A549 (cell line): ENCODE measurements around the gene LIPN.

ENCODE experiments used
- CEBPB ChIP-seq, 2 experiments: fragments of >200 bp in 1 of 2; sonication (Bioruptor Twin) in 1 of 2; formaldehyde crosslinking in 1 of 2; IDR thresholded peaks; 2 replicates each; pipeline ENCODE4 v1.6.1; 2012 to 2016
- EP300 ChIP-seq, 2 experiments: fragments of >200 bp; sonication (Bioruptor Twin); formaldehyde crosslinking; IDR thresholded peaks; 2 replicates in 1 of 2; 3 replicates in 1 of 2; pipeline ENCODE4 v1.6.1; 2016 to 2017
- JUN ChIP-seq, 2 experiments: fragments of >200 bp; sonication (Bioruptor Twin); formaldehyde crosslinking; IDR thresholded peaks; 2 replicates in 1 of 2; 3 replicates in 1 of 2; pipeline ENCODE4 v1.6.1; 2016 to 2017
- MAX ChIP-seq: IDR thresholded peaks from 2 replicates; pipeline ENCODE4 v1.6.1; 2012
- POLR2A ChIP-seq: IDR thresholded peaks from 2 replicates; pipeline ENCODE4 v1.6.1; 2012; ENCODE audit warnings: mild to moderate bottlenecking, low read length
- RCOR1 ChIP-seq: fragments of 150-350 bp; IDR thresholded peaks from 2 replicates; pipeline ENCODE4 v1.6.1; 2014; ENCODE audit warnings: antibody characterized with exemption, low read length, low read depth
- REST ChIP-seq: fragments of 200-600 bp; sonication (generic); IDR thresholded peaks from 2 replicates; pipeline ENCODE4 v1.6.1; 2016; ENCODE audit warnings: antibody characterized with exemption, mild to moderate bottlenecking, moderate library complexity
- RFX5 ChIP-seq: fragments of 450-650 bp; IDR thresholded peaks from 2 replicates; pipeline ENCODE4 v1.7.1; 2014; ENCODE audit warnings: antibody characterized with exemption, mild to moderate bottlenecking, moderate library complexity
- SREBF2 ChIP-seq: fragments of 450-650 bp; IDR thresholded peaks from 2 replicates; pipeline ENCODE4 v1.6.1; 2014; ENCODE audit warnings: mild to moderate bottlenecking, moderate library complexity
- TF ChIP-seq, protein P1 (sequence below): fragments of >200 bp; sonication (Bioruptor Twin); formaldehyde crosslinking; IDR thresholded peaks from 3 replicates; pipeline ENCODE4 v1.5.1; 2016
- TF ChIP-seq, protein P2 (sequence below): fragments of 450-650 bp; IDR thresholded peaks from 2 replicates; pipeline ENCODE4 v1.6.1; 2014; ENCODE audit warnings: antibody characterized with exemption

- TF ChIP-seq, protein P1, sequence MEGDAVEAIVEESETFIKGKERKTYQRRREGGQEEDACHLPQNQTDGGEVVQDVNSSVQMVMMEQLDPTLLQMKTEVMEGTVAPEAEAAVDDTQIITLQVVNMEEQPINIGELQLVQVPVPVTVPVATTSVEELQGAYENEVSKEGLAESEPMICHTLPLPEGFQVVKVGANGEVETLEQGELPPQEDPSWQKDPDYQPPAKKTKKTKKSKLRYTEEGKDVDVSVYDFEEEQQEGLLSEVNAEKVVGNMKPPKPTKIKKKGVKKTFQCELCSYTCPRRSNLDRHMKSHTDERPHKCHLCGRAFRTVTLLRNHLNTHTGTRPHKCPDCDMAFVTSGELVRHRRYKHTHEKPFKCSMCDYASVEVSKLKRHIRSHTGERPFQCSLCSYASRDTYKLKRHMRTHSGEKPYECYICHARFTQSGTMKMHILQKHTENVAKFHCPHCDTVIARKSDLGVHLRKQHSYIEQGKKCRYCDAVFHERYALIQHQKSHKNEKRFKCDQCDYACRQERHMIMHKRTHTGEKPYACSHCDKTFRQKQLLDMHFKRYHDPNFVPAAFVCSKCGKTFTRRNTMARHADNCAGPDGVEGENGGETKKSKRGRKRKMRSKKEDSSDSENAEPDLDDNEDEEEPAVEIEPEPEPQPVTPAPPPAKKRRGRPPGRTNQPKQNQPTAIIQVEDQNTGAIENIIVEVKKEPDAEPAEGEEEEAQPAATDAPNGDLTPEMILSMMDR, result no peak
- TF ChIP-seq POLR2A (no peak), RCOR1 (no peak), JUN (IDR thresholded peaks at IDR 0.05) (no peak), CEBPB (IDR thresholded peaks at IDR 0.05) (no peak), MAX (no peak), REST (no peak), RFX5 (no peak), SREBF2 (no peak), EP300 (IDR thresholded peaks at IDR 0.05) (no peak)
- TF ChIP-seq, protein P2, sequence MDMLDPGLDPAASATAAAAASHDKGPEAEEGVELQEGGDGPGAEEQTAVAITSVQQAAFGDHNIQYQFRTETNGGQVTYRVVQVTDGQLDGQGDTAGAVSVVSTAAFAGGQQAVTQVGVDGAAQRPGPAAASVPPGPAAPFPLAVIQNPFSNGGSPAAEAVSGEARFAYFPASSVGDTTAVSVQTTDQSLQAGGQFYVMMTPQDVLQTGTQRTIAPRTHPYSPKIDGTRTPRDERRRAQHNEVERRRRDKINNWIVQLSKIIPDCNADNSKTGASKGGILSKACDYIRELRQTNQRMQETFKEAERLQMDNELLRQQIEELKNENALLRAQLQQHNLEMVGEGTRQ, result no peak
Observed at GRCh38 chr10:88794731-88795130, 34.9 kb downstream of the LIPN start.
